Ovary (tissue), 3 donors: Measurements from ENCODE around the gene KIF22.
"Not testable (repeated sequence)": the region's sequence is repeated elsewhere in the genome, so short reads cannot be mapped to it uniquely, and the experiment has no call there.

Experiments
- CTCF ChIP-seq, 3 donors: fragments of 450-650 bp in 2 of 3; fragments of 200-600 bp in 1 of 3; IDR thresholded peaks; one replicate each; pipeline versions ENCODE4 v1.5.1 to v1.8.0; 2016 to 2022; ENCODE audit warnings: antibody characterized with exemption in 3 of 3, mild to moderate bottlenecking in 1 of 3
- EP300 ChIP-seq: sonication (generic); formaldehyde crosslinking; IDR thresholded peaks from one replicate; pipeline ENCODE4 v1.6.1; 2017; ENCODE audit warnings: antibody characterized with exemption
- POLR2A ChIP-seq: fragments of 450-650 bp; IDR thresholded peaks from one replicate; pipeline ENCODE4 v1.6.1; 2017; ENCODE audit warnings: antibody characterized with exemption, mild to moderate bottlenecking, moderate library complexity
- donor health status: DM: no; HTN: no; CAD: no.

DNA sequence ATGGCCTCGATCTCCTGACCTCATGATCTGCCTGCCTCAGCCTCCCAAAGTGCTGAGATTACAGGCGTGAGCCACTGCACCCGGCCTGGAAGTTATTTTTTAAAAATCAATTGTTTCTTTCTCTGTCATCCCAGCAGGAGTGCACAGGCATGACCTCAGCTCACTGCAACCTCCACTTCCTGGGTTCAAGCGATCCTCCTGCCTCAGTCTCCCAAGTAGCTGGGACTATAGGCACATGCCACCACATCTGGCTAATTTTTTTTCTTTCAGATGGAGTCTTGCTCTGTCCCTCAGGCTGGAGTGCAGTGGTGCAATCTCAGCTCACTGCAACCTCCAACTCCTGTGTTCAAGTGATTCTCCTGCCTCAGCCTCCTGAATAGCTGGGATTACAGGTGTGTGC is 3.4 kb upstream of the KIF22 start:
- TF ChIP-seq CTCF (IDR thresholded peaks at IDR 0.05); EP300; POLR2A: not testable (repeated sequence)
